Measurements from ENCODE around the gene MCCC1.

- no peak for TF ChIP-seq CTCF (IDR thresholded peaks at IDR 0.05)
- no peak for TF ChIP-seq POLR2A (IDR thresholded peaks at IDR 0.05)
- no peak for TF ChIP-seq EP300 (IDR thresholded peaks at IDR 0.05)
- TF ChIP-seq POLR2AphosphoS5 (IDR thresholded peaks at IDR 0.05): no peak
These were observed 16.9 kb downstream of the MCCC1 start for GRCh38 chr3:183082355-183082915.
